Activated CD8-positive, alpha-beta memory T cell treated with anti-CD3 and anti-CD28 coated beads for 4 hours (primary cell): Measurements from ENCODE around the gene KRTAP2-3.
"Not testable (repeated sequence)": the region's sequence is repeated elsewhere in the genome, so short reads cannot be mapped to it uniquely, and the experiment has no call there.

Source experiments
- DNase-seq, 2 donors: peaks; one replicate each; pipeline ENCODE4 v3.0.0-alpha.2; 2020; ENCODE audit warnings: low read depth in 2 of 2

The KRTAP2-3 gene

DNA sequence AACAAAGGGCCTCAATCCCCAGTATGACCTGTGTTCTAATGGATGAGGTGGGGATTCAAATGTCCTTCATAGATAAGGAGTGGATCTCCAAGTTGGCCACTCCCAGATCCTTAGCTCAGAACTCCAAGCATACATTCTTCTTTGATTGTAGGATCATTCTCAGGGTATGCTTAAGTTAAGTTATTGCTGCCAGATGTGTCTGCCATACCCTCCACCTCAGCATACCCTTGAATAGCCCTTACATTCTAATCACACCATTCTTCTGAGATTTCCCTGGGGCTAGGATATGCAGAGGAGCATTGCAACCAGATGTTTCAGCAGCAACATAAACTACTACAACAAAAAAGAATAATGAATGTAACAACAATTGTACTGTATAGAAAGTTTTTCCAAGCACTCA lies 7.4 kb upstream of the KRTAP2-3 start:
- no peak for DNase-seq

DNA sequence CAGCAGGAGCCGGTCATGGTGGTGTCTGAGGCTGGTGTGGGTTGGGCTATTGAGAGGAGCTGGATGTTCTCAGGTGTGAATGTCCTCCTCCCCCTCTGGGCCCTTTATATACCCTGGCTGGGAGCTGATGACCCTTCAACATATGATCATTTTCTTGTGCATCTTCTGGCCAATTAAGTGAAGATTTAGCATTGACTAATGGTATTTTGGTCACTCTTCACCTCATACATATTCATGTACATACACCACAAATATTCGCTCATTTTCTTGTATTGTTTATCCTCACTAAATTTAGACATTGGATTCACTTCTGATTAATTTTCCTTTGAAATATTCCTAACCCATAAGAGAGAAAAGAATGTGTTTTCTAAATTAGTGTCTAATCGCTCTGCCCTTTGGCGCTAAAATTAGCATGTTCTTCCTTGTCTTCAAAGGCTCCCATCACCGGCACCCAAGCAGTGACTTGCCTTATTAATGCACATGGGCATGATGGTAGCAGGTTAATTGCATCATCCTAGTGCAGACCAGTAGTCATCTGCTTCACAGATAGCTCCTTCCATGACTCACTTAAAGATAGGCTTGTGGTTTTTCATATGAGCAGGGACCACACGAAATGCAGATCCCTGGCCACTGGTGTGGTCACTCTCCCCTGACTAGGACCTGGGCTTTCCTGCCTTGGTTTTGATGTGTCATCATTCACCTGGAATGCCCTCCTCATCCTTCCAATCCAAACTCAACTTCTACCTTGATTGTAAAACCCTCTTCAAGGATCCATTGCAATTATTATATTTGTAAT lies 6.1 kb upstream of the KRTAP2-3 start, which contains the start of gene KRTAP2-4:
KRTAP2-4 (minus strand) TSS at position 51 of the 796 bp plus-strand sequence; CDS start at position 17, 34 bp downstream.
- no peak for DNase-seq

DNA sequence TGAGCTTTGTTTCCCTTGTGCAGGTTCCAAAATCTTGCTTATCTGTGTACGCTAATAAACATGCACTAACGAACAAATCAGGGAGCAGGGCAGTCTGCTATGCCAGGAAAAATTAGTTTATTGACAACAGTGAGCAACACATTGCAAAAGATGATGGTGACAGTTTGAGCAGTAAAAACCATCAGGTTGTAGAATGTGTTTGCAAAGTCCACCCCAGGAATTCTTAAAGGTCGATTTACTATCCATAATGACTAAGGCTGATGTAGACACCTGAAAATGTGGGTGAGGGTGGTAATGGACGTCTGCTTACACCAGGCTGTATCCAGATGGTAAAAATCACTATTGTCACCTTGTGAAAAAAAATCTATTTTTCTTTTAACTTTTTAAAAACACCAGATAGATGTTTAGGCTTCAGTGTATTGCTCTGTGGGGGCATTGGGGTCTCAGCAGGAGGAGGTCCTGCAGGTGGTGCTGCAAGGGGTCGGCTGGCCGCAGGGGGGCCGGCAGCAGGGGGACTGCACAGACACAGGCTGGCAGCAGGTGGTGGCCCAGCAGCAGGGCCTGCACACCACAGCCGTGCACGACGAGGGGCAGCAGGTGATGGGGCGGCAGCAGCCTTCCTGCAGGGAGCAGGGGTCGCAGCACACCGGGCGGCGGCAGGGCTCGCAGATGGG lies 5.2 kb upstream of the KRTAP2-3 start:
- not testable (repeated sequence) for DNase-seq

DNA sequence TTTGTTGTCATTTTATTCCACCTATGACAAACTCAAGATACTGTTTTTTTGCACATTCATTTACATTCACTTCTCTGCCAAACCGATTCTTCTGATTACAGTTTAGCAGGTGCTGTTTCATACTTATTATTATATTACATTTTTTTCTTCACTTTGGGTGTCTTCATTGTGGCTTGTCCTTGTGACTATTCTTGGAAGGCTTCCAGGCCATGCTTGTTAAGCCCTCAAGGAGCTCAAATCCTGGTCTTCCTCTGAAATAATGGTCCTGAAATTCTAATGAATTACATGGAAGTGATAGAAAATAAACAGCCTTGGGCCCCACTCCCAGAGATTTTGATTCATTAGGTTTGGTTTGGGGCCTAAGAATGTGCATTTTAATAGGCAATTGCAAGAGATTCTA lies 4.4 kb upstream of the KRTAP2-3 start:
- DNase-seq: no peak

DNA sequence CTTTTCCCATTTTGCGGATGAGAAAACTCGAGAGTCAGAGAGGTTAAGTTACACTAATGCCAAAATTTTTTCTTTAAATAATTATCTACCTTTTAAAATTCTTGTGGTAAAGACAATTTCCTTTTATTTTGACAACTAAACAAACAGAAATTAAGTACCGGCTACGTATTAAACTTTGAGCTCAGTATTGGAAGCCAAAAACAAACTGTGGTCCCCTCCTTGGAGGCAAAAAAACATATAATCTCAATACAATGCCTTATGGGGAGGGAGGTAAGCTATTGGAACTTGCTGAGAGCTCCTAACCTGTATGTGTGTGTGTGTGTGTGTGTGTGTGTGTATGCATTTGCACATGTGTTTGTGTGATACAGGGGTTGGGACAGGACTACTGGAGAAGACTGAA lies 3.5 kb upstream of the KRTAP2-3 start:
- no peak for DNase-seq

DNA sequence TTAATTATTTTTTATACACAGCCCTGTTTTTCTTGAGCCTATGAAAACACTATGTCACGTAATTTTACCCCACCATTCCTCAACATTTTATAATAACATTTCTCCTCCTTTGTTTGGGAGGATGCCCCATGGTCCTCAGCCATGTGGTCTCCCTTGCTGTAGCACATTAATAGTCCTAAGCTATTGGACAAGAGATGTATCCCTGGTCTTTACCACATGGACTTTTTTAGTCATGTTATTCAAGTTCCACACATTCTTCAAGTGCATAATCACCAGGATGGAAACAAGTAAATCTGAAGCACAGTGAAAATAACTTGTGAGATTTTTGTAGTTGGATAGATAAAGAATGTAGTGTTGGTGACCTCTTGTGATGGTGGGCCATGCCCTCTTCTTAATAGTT lies 2.0 kb upstream of the KRTAP2-3 start:
- no peak for DNase-seq

DNA sequence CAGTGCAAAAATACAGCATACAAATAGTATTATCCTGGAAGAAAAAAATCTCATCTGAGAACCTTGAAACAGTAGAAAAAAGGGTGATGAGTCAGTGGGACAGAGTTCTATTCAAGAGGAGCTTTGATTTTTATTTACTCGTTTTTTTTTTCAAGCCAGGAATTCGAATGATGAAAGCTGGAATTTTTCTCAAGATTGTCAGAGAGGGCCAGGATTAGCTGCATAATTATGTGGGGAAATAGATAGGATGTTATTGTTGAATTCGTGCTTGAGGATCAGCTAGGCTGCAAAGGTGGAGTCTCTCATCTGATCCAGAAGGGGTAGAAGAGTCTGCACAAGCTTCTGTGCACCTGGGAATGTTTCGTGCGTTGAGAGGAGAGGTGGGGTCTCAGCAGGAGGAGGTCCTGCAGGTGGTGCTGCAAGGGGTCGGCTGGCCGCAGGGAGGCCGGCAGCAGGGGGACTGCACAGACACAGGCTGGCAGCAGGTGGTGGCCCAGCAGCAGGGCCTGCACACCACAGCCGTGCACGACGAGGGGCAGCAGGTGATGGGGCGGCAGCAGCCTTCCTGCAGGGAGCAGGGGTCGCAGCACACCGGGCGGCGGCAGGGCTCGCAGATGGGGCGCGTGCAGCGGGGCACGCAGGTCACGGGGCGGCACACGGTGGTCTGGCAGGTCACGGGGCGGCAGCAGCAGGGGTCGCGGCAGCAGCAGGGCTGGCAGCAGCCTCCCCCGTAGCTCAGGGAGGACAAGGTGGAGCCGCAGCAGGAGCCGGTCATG lies 450 bp downstream of the KRTAP2-3 start:
- not testable (repeated sequence) for DNase-seq

DNA sequence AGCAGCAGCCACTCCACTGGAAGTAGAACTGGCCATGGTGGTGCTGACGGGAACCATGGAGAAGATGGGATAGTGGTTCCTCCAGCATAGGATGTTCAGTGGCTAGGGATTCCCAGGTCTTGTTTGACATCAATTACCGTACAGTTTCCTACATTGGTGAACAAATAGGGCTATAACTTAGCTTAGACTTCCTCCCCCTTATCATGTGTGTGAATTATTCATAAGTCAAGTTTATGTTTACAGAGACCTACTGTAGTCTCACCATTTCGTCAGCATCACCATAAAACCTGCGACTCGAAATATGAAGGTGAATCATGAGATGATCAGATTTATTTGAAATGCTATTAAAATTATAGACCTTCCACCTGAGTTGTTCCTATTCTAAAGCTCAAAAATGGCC lies 1.2 kb downstream of the KRTAP2-3 start:
- DNase-seq: no peak

DNA sequence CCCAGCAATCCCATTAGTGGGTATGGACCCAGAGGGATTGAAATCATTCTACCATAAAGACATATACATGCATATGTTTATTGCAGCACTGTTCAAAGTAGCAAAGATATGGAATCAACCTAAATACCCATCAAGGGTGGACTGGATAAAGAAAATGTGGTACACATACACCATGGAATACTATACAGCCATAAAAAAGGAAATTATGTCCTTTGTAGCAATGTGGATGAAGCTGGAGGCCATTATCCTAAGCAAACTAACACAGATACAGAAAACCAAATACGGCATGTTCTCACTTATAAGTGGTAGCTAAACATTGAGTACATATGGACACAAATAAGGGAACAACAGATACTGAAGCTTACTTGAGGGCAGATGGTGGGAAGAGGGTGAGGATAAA lies 2.4 kb downstream of the KRTAP2-3 start:
- DNase-seq: no peak

DNA sequence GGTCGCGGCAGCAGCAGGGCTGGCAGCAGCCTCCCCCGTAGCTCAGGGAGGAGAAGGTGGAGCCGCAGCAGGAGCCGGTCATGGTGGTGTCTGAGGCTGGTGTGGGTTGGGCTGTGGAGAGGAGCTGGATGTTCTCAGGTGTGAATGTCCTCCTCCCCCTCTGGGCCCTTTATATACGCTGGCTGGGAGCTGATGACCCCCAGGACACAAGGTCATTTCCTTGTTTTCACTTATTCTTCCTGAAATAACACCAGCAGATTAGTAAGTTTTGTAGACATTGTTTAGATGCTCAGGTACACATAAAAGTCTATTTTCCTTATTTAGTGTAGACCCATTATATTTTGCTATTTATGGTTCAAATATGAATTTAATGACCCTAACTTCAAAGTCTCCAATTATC lies 4.8 kb downstream of the KRTAP2-3 start, which contains the start of gene KRTAP2-2:
KRTAP2-2 (minus strand) TSS at position 101 of the 400 bp plus-strand sequence; CDS start at position 82, 19 bp downstream.
- not testable (repeated sequence) for DNase-seq

DNA sequence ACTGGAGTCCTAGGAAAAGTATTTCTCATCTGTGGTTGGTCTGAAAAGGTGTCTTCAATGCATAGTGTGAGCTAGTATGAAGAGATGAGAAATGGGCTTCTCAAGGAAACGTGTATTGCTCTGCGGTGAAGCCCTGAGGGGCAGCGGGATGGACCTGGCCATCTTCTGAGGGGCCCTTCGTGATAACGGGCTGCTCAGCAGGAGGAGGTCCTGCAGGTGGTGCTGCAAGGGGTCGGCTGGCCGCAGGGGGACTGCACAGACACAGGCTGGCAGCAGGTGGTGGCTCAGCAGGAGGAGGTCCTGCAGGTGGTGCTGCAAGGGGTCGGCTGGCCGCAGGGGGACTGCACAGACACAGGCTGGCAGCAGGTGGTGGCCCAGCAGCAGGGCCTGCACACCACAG lies 5.4 kb downstream of the KRTAP2-3 start:
- DNase-seq: not testable (repeated sequence)

DNA sequence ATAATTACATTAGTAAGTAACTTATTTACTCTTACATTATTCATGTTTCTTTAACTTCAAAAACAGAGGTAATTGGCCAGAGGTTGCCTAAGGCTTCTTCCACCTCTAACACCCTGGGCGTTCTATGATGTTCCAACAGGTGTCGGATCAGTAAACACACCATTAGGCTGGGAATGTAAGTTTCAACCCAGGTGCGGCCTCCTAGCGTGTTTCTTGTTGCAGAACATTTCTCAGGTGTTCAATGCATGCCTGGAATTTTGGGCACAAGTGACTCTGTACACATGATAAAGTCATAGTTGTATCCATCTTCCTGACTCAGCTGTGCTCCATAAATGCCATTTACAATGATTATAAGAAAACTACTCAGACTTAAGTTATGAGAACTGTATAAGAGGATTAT lies 5.9 kb downstream of the KRTAP2-3 start:
- no peak for DNase-seq

DNA sequence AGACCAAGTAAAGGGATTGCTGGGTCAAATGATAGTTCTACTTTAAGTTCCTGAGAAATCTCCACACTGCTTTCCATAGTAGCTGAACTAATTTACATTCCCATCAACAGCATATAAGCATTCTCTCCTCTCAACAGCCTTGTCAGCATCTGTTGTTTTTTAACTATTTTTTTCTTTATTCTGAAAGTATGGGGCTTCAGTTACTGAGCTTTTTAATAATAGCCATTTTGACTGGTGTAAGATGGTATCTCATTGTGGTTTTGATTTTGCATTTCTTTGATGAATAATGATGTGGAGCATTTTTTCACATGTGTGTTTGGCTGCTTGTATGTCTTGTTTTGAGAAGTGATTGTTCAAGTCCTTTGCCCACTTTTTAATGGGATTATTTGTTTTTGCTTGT lies 7.3 kb downstream of the KRTAP2-3 start:
- no peak for DNase-seq

DNA sequence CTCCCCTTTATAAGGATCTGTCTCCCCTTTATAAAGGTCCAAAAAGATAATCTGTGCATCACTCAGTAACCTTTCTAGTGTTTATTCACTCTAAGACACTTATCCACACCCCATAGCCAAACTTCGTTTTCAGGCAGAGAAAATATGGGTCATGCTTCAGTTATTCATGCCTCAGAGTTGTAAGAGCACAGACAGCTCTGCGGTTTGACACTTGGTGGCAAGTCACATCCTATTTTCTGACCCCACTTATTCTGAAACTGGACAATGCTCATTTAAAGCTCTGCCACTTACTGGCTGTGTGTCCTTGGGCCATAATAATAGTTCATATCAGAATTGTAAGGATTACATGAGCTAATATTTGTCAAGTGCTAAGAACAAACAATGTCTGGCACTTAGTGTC lies 10.8 kb downstream of the KRTAP2-3 start:
- DNase-seq: no peak

DNA sequence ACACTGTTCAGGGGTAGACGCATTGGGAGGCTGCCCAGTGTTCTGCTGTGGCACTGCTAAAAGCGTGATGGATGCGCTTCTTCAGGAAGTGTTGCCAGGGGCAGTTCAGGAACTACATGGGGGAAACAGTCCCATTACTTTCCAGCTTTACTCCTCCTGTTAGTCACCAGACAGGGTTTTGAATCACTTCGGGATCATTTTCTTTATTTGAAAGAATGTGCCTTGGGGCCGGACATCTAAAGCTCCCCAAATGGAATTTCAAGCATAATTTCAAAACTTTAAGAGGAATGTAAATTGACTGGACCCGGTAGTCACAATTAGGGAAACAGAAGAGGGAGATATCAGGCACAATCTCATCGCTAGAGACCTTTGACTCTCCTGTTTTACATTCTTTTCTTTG lies 11.5 kb downstream of the KRTAP2-3 start:
- no peak for DNase-seq

DNA sequence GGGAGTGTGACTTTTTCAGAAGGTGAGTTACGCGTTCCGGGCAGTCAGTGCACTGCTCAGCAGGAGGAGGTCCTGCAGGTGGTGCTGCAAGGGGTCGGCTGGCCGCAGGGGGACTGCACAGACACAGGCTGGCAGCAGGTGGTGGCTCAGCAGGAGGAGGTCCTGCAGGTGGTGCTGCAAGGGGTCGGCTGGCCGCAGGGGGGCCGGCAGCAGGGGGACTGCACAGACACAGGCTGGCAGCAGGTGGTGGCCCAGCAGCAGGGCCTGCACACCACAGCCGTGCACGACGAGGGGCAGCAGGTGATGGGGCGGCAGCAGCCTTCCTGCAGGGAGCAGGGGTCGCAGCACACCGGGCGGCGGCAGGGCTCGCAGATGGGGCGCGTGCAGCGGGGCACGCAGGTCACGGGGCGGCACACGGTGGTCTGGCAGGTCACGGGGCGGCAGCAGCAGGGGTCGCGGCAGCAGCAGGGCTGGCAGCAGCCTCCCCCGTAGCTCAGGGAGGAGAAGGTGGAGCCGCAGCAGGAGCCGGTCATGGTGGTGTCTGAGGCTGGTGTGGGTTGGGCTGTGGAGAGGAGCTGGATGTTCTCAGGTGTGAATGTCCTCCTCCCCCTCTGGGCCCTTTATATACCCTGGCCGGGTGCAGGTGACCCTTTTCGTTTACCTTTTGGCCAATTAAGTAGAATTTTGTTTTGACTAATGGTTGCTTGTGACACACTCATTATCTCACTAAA lies 13.0 kb downstream of the KRTAP2-3 start, which contains the start of gene KRTAP2-1:
KRTAP2-1 (minus strand) TSS at position 582 of the 731 bp plus-strand sequence; CDS start at position 533, 49 bp downstream.
- not testable (repeated sequence) for DNase-seq

DNA sequence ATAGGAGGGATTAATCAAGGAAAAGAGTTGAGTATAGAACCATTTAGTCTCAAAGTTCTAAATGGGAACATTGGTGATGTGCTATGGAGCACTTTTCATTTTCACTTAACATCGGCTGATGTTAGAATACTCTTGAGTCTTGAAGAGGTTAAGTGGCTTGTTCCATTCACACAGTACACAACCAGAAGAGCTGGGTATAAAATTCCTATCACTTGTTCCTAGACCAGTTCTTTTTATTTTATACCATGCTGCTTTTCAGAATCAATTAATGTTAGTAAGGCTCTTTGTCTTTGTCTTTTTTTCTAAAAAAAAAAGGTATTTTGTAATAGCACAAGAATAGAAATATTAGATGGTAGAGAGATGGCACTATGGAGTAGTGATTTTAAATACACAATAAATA lies 17.0 kb downstream of the KRTAP2-3 start:
- no peak for DNase-seq

DNA sequence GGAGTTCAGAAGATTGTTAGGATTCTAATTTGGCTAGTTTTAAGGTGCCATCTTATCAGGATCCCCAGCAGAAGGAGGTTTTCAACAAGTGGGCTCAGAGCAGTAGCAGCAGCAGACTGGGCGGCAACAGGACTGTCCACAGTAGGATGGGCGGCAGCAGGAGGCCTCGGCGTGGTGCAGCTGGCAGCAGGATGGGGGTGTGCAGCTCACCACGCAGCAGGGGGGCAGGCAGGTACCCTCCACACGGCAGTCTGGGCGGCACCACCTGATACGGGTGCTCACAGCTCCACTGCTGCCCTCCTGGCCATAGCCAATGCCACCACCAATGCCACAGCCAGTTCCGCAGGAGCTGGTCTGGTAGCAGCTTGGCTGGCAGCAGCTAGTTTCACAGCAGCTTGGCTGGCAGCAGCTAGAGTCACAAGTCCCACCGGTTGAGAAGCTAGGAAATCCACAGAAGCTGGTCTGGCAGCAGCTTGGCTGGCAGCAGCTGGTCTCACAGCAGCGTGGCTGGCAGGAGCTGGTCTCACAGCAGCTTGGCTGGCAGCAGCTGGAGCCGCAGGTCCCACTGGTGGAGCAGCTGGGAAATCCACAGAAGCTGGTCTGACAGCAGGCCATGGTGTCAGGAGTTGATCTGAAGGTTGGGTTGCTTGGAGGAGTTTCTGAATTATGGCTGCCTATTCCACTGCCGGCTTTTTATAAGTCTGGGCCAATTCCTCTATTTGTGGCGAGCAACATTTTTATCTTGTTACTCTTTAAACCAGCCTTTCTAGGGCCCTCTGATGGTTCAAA lies 18.9 kb downstream of the KRTAP2-3 start, which contains the start of gene KRTAP1-1:
KRTAP1-1 (minus strand) TSS at position 668 of the 789 bp plus-strand sequence; CDS start at position 615, 53 bp downstream.
- DNase-seq: not testable (repeated sequence)

DNA sequence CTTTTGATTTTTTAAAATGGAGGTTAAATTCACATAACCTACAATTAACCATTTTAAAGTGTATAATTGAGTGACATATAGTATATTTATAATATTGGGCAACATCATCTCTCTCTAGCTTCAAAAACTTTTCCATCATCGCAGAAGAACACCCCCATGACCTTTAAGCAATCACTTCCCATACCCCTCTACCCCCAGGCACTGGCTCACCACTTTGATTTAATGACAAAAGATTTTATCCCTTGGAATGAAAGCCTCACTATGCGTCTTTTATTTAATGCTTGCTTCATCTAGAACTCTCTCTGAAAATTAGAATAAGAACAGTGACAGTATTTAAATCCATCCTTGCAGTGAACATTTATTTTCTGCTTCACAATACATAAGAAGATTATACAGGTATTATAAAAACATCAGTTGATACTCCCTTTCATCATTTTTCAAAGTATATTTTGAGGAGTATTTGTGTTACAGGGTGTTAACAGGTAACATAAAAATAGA lies 22.0 kb downstream of the KRTAP2-3 start:
- no peak for DNase-seq

DNA sequence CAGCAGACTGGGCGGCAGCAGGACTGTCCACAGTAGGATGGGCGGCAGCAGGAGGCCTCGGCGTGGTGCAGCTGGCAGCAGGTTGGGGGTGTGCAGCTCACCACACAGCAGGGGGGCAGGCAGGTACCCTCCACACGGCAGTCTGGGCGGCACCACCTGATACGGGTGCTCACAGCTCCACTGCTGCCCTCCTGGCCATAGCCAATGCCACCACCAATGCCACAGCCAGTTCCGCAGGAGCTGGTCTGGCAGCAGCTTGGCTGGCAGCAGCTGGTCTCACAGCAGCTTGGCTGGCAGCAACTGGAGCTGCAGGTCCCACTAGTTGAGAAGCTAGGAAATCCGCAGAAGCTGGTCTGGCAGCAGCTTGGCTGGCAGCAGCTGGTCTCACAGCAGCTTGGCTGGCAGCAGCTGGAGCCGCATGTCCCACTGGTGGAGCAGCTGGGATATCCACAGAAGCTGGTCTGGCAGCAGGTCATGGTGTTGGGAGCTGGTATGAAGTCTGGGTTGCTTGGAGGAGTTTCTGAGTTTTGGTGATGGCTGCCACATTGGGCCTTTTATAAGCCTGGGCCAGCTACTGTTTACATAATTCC lies 25.5 kb downstream of the KRTAP2-3 start, which contains the start of gene KRTAP1-3:
KRTAP1-3 (minus strand) TSS at position 529 of the 590 bp plus-strand sequence; CDS start at position 476, 53 bp downstream.
- DNase-seq: not testable (repeated sequence)
